ENCODE data around the gene NANOGP8.

NANOGP8 gene

GRCh38 chr15:35055416-35056105 is 29.5 kb downstream of the NANOGP8 start:
- no peak for DNase-seq

GRCh38 chr15:35054380-35054779 is 30.7 kb downstream of the NANOGP8 start:
- DNase-seq: no peak

GRCh38 chr15:35047996-35048395 is 37.1 kb downstream of the NANOGP8 start:
- no peak for DNase-seq

GRCh38 chr15:35047528-35047927 is 37.6 kb downstream of the NANOGP8 start:
- DNase-seq: no peak

GRCh38 chr15:35043373-35044095 is 41.6 kb downstream of the NANOGP8 start:
- no peak for DNase-seq

- DNase-seq: no peak
Measured at GRCh38 chr15:35040339-35041255, 44.5 kb downstream of the NANOGP8 start.

- no peak for DNase-seq
Measured at GRCh38 chr15:35038626-35039451, 46.3 kb downstream of the NANOGP8 start.
